Natural killer cell treated with Interleukin-12 subunit alpha and Interleukin-12 subunit beta and Interleukin-15 and Interleukin-18, amount 100 ng/mL, for 72 hours (primary cell): ENCODE measurements around the gene GRIP1. TPM values are rescaled to one million over a fixed set of nuclear protein-coding genes. Genes with fewer than 3 reads are reported as not detected.
A peak's percentile ranks its signal among the peaks of the same experiment; 100 is the strongest.

ENCODE experiments used
- ATAC-seq, 2 donors: fragments of 150-1000 bp; cut with Tn5 transposase in 1 of 2; sonication (Bioruptor Pico), chemical (Tn5 transposase) in 1 of 2; 2 replicates each; pipeline ENCODE4 v1.10.0; 2021
- DNase-seq: peaks from one replicate; pipeline ENCODE4 v3.0.0; 2022; ENCODE audit warnings: low spot score
- H3K27ac Mint-ChIP-seq, 2 donors: 1 replicate in 1 of 2; 2 replicates in 1 of 2; pipeline ENCODE4 v1.8.0; 2022; ENCODE audit warnings: mixed read lengths in 2 of 2, mild to moderate bottlenecking in 1 of 2, moderate library complexity in 1 of 2
- H3K27me3 Mint-ChIP-seq, 2 donors: 1 replicate in 1 of 2; 2 replicates in 1 of 2; pipeline ENCODE4 v1.8.0; 2022; ENCODE audit warnings: mixed read lengths in 2 of 2
- H3K36me3 Mint-ChIP-seq: one replicate; pipeline ENCODE4 v1.8.0; 2022; ENCODE audit warnings: mixed read lengths
- H3K4me1 Mint-ChIP-seq, 2 donors: 1 replicate in 1 of 2; 2 replicates in 1 of 2; pipeline ENCODE4 v1.8.0; 2022; ENCODE audit warnings: low read depth in 2 of 2, mixed read lengths in 2 of 2, mild to moderate bottlenecking in 1 of 2
- H3K4me3 Mint-ChIP-seq: one replicate; pipeline ENCODE4 v1.8.0; 2022; ENCODE audit warnings: mixed read lengths
- H3K9me3 Mint-ChIP-seq: 2 replicates; pipeline ENCODE4 v1.8.0; 2022; ENCODE audit warnings: mixed read lengths
- total RNA-seq, 2 donors: library from RNA; stranded (reverse); gene quantifications; one replicate each; pipeline ENCODE4 v1.2.3, GENCODE V29; 2022

The GRIP1 gene
- total RNA-seq, 2 donors from 2014 or later, result 3.2 TPM; not detected in 1

GRCh38 chr12:66648033-66648735 lies 30.7 kb downstream of the GRIP1 start:
- no peak for DNase-seq
- no peaks in the 10 kb centered on the region for H3K36me3 Mint-ChIP-seq
- no peak overlapping the region for H3K27ac Mint-ChIP-seq
- H3K9me3 Mint-ChIP-seq, result no peaks in the 10 kb centered on the region
- no peaks in the 10 kb centered on the region for H3K4me1 Mint-ChIP-seq
- peaks cover 13 to 30% of the 10 kb centered on the region in 2 donors for H3K27me3 Mint-ChIP-seq
- H3K4me3 Mint-ChIP-seq, result no peak overlapping the region
- ATAC-seq, result no peak

- Mint-ChIP-seq H3K4me1 (no peaks in the 10 kb centered on the region), H3K27me3 (peaks cover 12 to 31% of the 10 kb centered on the region in 2 donors), H3K9me3 (no peaks in the 10 kb centered on the region), H3K4me3 (no peak overlapping the region), H3K36me3 (no peaks in the 10 kb centered on the region), H3K27ac (no peak overlapping the region)
- DNase-seq (no peak), ATAC-seq (no peak)
These were observed 31.7 kb downstream of the GRIP1 start for GRCh38 chr12:66647034-66647691.

GRCh38 chr12:66644151-66644550 lies 34.7 kb downstream of the GRIP1 start:
- no peaks in the 10 kb centered on the region for H3K9me3 Mint-ChIP-seq
- H3K36me3 Mint-ChIP-seq, result no peaks in the 10 kb centered on the region
- no peak for ATAC-seq
- DNase-seq, result no peak
- H3K4me3 Mint-ChIP-seq, result no peak overlapping the region
- no peaks in the 10 kb centered on the region for H3K4me1 Mint-ChIP-seq
- H3K27me3 Mint-ChIP-seq, result peaks cover 14 to 23% of the 10 kb centered on the region in 2 donors
- no peak overlapping the region for H3K27ac Mint-ChIP-seq

- H3K36me3 Mint-ChIP-seq, result no peaks in the 10 kb centered on the region
- no peaks in the 10 kb centered on the region for H3K9me3 Mint-ChIP-seq
- no peaks in the 10 kb centered on the region for H3K4me1 Mint-ChIP-seq
- no peak overlapping the region for H3K4me3 Mint-ChIP-seq
- no peak overlapping the region for H3K27ac Mint-ChIP-seq
- ATAC-seq (no peak), DNase-seq (no peak)
- H3K27me3 Mint-ChIP-seq, result peaks cover 20 to 33% of the 10 kb centered on the region in 2 donors
These were observed 38.0 kb downstream of the GRIP1 start for GRCh38 chr12:66640691-66641460.

GRCh38 chr12:66638666-66639065 lies 40.2 kb downstream of the GRIP1 start:
- Mint-ChIP-seq H3K27ac (no peak overlapping the region), H3K4me3 (no peak overlapping the region), H3K36me3 (no peaks in the 10 kb centered on the region), H3K4me1 (no peaks in the 10 kb centered on the region), H3K9me3 (no peaks in the 10 kb centered on the region), H3K27me3 (peaks cover 15 to 32% of the 10 kb centered on the region in 2 donors)
- ATAC-seq, result no peak
- DNase-seq, result no peak

DNA sequence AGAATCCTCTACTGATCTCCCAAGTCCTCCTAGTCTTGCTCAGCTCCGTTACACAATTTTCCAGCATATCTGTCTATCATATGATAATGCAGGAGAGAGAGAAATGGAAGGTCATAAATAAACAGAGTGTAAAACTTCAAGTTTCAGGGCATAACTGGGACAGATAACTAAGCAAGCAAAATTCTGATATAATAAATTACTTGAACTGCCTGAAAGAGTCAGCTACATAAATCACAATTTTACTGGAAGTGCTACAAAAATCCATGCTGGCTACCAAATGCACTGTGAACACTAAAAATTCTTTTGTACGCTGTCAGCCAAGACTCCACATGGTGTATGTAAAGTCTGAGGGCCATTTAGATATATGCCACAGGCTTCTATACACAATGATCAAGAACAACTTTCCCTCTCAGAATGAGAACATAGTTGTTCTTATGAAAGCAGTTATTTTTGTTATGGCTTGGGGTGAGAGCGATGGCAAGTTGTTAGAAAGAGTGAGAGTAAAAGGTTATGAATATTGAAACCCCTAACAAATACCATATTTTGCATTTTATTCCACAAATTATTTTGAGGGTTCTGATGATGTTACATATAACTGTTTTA lies 41.1 kb downstream of the GRIP1 start:
- Mint-ChIP-seq H3K27me3 (peaks cover 15 to 32% of the 10 kb centered on the region in 2 donors), H3K9me3 (no peaks in the 10 kb centered on the region), H3K27ac (no peak overlapping the region), H3K36me3 (no peaks in the 10 kb centered on the region), H3K4me3 (no peak overlapping the region), H3K4me1 (no peaks in the 10 kb centered on the region)
- ATAC-seq (no peak), DNase-seq (no peak)

DNA sequence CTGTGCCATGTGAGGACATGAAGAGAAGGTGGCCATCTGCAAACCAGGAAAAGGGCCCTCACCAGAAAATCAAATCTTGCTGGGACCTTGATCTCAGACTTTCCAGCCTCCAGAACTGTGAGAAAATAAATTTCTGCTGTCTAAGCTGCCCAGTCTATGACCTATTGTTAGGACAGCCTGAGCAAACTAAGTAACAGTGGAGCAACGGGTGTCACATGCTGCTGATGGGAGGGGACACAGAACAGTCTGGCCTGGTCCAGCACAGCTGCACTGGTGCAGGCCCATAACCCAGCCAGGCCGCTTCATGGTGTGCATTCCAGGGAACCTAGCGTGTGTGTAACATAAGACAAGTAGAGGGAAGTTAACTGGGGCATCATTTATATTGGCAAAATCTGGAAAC lies 42.1 kb downstream of the GRIP1 start:
- Mint-ChIP-seq H3K27ac (no peak overlapping the region), H3K4me1 (no peaks in the 10 kb centered on the region)

DNA sequence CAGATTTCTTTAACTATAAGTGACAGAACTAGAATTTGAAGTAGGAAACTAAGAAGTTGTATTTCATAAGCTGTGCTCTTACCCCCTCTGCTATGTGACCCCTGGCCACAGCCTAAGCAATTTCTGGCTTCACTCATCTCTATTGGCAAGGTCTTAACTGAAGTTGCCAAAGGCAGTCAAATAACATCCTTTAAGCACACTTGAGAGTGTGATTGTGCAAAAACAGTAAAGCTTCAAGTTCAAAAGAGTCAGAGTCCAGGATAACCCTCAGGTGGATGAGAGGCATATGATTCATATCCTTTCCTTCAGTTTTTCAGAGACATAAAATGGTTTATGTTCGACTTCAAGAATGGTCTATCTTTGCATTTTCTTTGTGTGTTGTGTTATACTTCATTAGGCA lies 45.2 kb downstream of the GRIP1 start:
- no peaks in the 10 kb centered on the region for H3K36me3 Mint-ChIP-seq
- no peaks in the 10 kb centered on the region for H3K9me3 Mint-ChIP-seq
- no peak overlapping the region for H3K4me3 Mint-ChIP-seq
- no peak for DNase-seq
- H3K27ac Mint-ChIP-seq, result no peak overlapping the region
- H3K4me1 Mint-ChIP-seq, result no peaks in the 10 kb centered on the region
- peaks cover 3 to 12% of the 10 kb centered on the region in 2 donors for H3K27me3 Mint-ChIP-seq
- no peak for ATAC-seq

More for the DNA sequence above, 42.1 kb downstream of the GRIP1 start:
- DNase-seq (no peak), ATAC-seq (peak in 1 of 2 donors; percentile 55)
- Mint-ChIP-seq H3K4me3 (no peak overlapping the region), H3K27me3 (peaks cover 9 to 22% of the 10 kb centered on the region in 2 donors), H3K9me3 (no peaks in the 10 kb centered on the region), H3K36me3 (no peaks in the 10 kb centered on the region)

GRCh38 chr12:66629138-66629870 lies 49.6 kb downstream of the GRIP1 start:
- ATAC-seq (no peak), DNase-seq (no peak)
- H3K27ac Mint-ChIP-seq, result no peak overlapping the region
- no peaks in the 10 kb centered on the region for H3K36me3 Mint-ChIP-seq
- H3K4me1 Mint-ChIP-seq, result no peaks in the 10 kb centered on the region
- H3K4me3 Mint-ChIP-seq, result no peak overlapping the region
- peaks cover 12 to 21% of the 10 kb centered on the region in 2 donors for H3K27me3 Mint-ChIP-seq
- H3K9me3 Mint-ChIP-seq, result no peaks in the 10 kb centered on the region

- H3K36me3 Mint-ChIP-seq, result no peaks in the 10 kb centered on the region
These were observed 50.9 kb downstream of the GRIP1 start for GRCh38 chr12:66627988-66628317.

DNA sequence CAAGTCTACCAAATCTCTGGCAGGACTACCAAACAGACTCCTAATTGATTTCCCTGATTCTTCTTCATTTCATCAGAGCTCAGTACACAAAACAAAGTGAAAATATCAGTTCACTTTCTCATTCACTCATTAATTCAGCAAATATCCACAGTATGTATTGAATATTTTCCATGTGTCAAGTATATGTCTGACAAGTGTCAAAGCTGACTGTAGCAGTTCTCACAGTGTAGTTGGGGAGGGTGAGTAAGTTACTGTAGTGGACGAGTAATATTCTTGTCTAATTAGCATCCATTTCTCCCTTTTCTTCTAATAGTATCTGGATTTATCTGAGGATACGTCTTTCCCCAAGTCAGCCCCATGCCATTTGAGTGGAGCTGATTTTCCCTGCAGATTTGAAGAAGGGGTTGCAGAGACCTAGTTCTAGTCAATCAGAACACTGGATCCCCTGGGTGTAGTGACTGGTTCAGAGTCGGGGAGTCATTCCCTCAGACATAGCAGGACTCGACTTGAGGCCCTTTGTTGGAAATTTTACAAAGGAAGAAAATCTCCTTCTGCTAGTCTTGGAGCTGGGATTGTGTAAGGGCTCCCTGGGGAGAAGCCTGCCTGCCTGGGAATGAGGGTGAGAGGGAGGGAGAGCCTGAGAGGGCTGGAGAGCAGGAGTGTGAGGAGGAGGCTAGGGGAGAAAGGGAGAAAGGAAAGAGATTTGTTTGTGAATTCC lies 51.4 kb downstream of the GRIP1 start:
- H3K27ac Mint-ChIP-seq, result no peak overlapping the region

More at GRCh38 chr12:66627988-66628317, 50.9 kb downstream of the GRIP1 start:
- H3K4me3 Mint-ChIP-seq, result no peak overlapping the region
- DNase-seq, result no peak
- H3K4me1 Mint-ChIP-seq, result no peaks in the 10 kb centered on the region
- no peak overlapping the region for H3K27ac Mint-ChIP-seq
- H3K27me3 Mint-ChIP-seq, result peaks cover 12 to 23% of the 10 kb centered on the region in 2 donors
- ATAC-seq, result no peak
- no peaks in the 10 kb centered on the region for H3K9me3 Mint-ChIP-seq

GRCh38 chr12:66624806-66625205 lies 54.1 kb downstream of the GRIP1 start:
- DNase-seq (no peak), ATAC-seq (no peak)
- H3K4me1 Mint-ChIP-seq, result no peaks in the 10 kb centered on the region
- H3K9me3 Mint-ChIP-seq, result no peaks in the 10 kb centered on the region
- H3K27ac Mint-ChIP-seq, result no peak overlapping the region
- no peak overlapping the region for H3K4me3 Mint-ChIP-seq
- H3K27me3 Mint-ChIP-seq, result peaks cover 19 to 41% of the 10 kb centered on the region in 2 donors
- no peaks in the 10 kb centered on the region for H3K36me3 Mint-ChIP-seq

More for the DNA sequence above, 51.4 kb downstream of the GRIP1 start:
- DNase-seq (no peak), ATAC-seq (no peak)
- H3K9me3 Mint-ChIP-seq, result no peaks in the 10 kb centered on the region
- H3K4me3 Mint-ChIP-seq, result no peak overlapping the region
- no peaks in the 10 kb centered on the region for H3K4me1 Mint-ChIP-seq
- no peaks in the 10 kb centered on the region for H3K36me3 Mint-ChIP-seq
- peaks cover 14 to 27% of the 10 kb centered on the region in 2 donors for H3K27me3 Mint-ChIP-seq

GRCh38 chr12:66623455-66623854 lies 55.4 kb downstream of the GRIP1 start:
- Mint-ChIP-seq H3K9me3 (no peaks in the 10 kb centered on the region), H3K27me3 (peaks cover 19 to 39% of the 10 kb centered on the region in 2 donors), H3K27ac (no peak overlapping the region), H3K4me1 (no peaks in the 10 kb centered on the region), H3K4me3 (no peak overlapping the region), H3K36me3 (no peaks in the 10 kb centered on the region)
- DNase-seq (no peak), ATAC-seq (no peak)
